Middle frontal gyrus (tissue), 1 donor: Measurements from ENCODE around the gene VWA2.

Experiments used
- DNase-seq: peaks from one replicate; pipeline ENCODE4 v3.0.0-alpha.2; 2015; ENCODE audit warnings: low spot score; ENCODE audit errors: extremely low spot score

The VWA2 gene

DNA sequence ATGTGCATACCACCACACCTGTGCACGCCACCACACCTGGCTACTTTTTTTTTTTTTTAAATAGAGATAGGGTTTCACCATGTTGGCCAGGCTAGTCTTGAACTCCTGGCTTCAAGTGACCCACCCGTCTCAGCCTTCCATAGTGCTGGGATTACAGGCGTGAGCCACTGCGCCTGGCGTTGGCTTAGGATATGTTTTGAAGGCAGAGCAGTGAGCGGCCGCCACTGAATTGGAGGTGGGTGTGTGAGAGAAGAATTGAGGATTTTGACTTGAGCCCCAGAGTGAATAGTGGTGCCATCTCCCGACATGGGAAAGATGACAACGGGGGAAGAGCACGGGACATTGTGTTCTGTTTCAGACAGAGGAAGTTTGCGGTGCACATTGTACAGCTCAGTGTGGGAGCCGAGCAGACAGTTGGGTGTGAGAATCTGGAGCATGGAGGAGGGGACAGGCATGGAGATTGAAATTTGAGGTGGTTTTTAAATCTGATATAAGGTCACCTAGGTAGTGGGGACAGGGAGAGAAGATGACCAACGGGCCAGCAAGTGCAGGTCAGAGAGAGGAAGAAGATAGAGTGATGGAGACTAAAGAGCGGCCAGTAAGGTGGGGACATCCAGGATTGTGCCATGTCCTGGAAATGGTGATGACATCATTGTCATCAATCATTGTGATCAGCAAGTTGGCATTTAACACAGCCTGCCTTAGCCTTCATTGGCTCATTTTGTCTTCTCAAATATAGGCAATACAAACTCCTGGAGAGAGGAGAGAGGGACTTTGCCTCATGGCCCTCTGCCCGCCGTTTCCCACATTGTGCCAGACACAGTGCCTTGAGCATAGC is 35.8 kb downstream of the VWA2 start:
- DNase-seq: no peak

DNA sequence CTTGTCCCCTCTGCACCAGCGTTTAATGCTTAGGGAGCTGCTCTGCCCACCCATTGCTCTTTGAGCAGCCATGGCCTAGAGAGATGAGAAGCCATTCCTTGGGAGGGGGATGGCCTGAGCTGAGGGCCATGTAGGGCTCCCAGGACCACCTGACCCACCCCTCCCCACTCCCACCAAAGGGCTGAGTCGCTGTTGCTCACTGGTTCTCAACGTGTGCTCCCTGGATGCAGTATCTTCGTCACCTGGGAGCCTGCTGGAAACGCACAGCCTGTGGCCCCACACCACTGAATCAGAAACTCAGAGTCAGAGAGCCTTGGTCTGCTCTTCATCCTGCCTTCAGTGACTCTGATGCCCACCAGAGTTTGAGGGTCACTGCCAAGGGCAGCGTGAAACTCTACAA is 37.0 kb downstream of the VWA2 start:
- DNase-seq: no peak

DNA sequence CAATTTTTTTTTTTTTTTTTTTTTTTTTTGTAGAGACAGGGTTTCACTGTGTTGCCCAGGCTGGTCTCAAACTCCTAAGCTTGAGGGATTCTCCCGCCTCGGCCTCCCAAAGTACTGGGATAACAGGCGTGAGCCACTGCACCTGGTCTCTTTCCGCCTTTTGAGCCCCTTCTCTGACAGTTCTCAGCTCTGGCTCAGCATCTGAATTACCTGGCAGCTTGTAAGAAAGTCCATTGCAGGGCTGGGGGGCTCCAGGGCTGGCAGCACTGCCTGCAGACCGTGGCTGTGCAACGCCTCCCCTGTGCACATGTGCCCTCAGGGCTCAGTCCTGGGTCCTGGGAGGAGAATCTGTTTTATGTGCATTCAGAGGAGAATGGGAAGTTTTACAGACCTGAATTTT is 37.6 kb downstream of the VWA2 start:
- DNase-seq: no peak

DNA sequence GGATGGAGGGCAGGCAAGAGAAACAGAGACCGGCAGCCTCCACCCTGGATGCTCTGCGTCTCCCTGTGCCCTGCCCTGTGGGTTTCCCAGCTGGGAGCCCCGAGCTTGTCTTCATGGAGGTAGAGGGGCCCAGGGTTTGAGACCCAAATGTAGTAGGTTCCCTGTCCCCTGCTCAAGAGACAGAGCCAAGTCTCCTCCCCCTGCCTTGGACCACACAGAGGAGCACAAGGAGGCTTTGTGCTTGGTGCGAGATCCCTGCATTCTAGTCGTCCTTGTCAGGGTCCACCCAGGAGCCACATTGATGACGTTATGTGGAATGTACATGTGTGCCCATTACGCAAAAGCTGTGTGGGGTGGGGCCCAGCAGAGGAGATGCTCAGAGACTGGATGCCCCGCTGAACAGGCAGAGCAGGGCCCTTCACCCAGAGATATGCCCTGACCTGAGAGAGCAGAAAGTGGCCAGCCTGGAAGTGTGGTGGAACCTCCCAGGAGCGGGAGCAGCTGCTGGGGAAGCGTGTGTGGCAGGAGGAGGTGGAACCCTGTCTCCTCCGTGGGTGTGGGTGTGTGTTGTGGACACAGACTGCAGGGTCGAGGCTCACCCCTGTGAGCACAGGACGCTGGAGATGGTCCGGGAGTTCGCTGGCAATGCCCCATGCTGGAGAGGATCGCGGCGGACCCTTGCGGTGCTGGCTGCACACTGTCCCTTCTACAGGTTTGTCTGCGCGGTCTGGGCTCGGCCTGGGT is 39.3 kb downstream of the VWA2 start:
- DNase-seq: no peak

DNA sequence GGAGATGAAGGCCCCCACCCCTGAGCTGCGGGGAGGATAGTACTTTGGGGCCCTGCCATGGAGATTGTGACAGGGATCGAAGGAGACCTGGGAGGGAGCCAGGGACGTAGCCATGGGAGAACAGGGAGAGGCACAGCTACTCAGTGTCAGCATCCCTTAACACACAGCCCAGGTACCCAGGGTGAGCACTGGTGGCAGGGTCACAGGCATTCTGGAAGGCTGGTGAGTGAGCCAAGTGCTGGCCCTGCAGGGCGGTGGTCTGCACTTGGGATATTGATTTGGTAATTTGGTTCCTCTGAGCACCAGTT is 39.8 kb downstream of the VWA2 start:
- no peak for DNase-seq

DNA sequence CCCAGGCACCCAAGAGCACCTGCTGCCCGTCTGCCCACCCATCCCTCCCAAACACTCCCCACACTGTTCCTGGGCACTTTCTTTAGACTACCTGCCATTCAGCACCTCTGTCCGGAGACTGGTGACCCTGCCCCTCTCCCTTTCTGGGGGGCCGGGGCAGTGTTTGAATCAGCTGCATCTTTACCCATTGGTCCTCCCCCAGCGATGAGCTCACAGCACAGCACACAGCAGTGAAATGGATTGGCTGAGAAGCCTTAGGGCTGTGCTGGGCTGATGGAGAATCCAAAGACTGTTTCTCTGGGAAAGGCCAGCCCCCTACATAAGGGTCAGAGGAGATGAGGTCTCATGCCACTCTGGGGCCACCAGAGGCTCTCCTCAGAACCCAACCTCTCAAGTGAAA is 40.2 kb downstream of the VWA2 start:
- DNase-seq: no peak

DNA sequence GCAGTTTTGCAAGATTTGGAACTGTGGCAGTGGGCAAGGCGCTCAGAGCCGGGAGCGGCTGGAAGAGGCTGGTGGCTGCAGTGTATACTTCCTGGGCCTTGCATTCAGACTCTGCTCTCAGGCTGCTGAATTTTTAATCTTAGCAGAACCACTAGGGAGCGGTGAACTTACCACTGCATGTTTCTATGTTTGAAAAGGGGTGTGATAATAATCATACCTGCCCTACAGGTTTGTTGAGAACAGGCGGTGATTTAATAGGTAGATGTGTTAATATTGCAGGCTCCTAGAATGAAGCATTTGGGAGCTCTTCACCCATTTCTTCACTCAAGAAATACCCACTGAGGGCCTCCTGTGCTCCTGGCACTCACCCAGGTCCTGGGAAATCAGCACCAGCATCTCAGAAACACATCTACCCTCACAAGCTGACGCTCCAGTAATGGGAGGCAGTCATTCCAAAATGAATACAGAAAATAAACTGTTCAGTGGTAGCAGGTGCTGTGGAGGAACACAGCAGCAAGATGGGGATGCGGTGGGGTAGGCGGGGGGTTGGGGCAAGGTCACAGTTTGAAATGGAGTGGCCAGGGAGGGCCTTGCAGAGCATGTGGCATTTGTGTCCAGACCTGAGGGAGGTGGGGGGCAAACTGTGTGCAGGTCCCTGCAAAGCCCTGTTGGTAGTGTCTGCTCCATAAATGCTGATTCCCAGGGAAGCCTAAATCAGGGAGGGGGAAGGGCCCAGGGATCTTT is 41.0 kb downstream of the VWA2 start:
- no peak for DNase-seq

DNA sequence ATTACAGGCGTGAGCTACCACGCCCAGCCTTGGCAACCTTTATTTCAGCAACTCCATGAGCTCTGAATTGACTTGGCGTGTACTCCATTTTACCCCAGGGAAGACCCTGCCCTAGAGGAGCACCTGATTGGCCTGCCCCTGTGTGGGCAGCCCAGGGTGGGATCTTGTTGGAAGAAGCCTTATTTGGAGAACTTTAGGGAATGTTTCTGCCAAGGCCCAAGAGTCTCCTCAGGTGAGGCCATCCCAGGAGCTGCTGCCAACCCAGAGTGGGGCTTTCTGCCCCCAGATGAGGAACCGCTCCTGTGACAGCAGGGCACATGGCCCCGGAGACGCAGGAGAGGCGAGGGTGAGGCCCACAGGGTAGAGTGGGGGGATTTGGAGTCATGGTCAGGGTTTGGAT is 42.0 kb downstream of the VWA2 start:
- no peak for DNase-seq

DNA sequence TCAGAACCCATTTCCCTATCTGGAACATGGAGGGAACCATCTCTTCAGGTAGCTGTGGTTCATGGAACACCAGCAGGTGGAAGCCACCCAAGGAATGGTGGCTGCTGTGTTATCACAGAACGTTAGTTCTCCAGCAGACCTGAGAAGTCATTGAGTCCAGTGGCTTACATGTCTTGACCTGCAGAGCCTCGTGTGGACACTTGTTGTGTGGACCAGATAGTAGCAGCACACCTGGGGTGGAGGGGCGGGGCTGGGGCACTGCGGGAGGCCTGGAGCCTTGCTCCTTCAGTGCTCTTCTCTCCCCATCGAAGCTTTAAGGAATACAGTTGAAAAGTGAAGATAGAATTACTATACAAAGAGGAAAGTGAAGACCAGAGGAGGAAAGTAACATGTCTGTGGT is 42.4 kb downstream of the VWA2 start:
- DNase-seq: no peak

DNA sequence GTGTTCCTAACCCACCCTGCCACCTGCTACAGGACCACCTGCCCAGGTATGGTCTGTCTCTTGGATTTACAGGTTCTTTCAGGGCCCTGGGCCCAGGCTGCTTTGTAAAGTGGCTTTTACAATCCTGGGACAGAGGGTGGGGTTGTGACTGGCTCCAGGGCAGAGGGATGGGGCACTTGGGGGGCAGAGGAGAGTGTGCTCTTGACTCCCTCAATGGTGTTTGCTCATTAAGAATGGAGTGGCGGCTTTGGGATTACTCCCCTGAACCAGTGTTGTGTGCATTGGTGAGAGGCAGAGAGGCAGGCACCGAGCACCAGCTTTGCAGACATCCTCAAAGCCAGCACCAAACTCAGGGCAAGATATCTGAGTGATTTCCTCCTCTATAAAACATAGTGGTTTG is 43.5 kb downstream of the VWA2 start:
- DNase-seq: no peak

DNA sequence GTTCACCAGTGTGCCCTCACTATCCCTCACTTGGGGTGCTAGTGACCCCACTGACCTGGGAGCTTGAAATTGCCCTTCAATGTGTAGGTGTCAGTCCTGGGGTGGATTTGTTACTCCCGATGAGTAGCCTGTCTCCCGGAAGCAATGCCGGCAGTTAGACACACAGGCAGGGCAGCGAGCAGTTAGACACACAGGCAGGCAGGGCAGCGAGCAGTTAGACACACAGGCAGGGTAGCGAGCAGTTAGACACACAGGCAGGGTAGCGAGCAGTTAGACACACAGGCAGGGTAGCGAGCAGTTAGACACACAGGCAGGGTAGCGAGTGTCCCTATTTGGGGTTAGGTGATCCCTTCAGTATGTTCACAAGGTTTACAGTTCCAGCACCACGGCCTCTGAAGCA is 44.0 kb downstream of the VWA2 start:
- DNase-seq: no peak

DNA sequence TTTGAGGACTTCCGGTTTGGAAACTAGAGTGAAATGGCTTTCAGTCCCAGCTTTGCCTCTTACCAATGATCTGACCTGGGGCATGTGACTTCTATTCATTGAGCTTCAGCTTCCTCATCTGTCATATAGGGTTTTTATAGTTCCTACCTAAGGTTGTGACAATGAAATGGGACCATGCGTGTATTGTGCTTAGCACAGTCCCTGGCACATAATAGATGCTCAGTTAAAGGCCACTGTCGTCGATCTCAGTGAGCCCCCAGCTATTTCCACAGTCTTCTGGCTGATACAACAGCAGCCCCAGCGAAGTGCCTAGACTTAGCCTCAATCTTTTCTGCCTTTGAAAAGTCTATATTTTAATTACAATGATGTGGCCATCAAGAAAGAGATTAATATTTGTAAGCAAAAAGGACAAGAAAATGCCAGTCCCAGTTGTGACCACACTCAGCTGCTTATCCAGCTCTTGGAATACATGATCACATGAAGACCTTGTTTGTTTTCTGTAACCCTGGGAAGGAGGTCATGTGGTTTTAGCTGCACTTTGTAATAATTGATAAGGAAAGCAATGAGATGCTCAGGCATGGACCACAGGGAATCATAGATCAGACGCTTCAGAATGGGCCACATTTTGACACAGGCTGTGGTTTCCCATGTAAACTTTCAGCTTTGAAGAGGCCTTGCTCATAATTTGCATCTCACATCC is 44.6 kb downstream of the VWA2 start:
- no peak for DNase-seq

DNA sequence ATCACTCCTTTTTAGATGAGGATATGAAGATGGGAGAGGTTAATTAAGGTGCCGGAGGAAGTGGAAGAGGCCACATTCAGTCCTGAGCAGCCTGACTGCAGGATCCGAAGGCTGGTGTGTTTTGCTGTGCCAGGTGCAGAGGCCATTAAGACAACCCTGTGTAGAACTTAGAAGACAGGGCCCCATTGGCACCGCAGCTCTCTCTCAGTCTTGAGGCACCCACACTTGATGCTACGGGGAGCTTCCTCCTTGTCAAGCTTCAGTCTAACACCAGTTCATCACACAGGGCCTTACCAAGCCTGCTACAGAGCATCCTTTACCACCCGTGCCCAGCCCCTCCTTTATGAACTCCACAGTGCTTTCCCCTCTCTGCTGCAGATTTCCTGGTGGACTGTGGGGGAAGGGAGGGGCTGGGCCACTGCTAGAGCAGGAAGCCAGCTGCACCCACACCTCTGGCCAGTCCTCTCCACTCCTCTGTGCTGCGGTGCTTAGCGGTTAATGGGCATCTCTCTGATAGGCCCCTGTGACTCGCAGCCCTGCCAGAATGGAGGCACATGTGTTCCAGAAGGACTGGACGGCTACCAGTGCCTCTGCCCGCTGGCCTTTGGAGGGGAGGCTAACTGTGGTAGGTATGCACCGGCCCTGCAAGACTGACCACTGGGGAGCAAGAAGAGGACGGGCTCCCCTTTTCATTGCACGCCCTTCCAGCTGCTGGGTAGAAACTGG is 45.5 kb downstream of the VWA2 start:
- DNase-seq: no peak

DNA sequence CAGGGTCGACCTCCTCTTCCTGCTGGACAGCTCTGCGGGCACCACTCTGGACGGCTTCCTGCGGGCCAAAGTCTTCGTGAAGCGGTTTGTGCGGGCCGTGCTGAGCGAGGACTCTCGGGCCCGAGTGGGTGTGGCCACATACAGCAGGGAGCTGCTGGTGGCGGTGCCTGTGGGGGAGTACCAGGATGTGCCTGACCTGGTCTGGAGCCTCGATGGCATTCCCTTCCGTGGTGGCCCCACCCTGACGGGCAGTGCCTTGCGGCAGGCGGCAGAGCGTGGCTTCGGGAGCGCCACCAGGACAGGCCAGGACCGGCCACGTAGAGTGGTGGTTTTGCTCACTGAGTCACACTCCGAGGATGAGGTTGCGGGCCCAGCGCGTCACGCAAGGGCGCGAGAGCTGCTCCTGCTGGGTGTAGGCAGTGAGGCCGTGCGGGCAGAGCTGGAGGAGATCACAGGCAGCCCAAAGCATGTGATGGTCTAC is 46.9 kb downstream of the VWA2 start:
- no peak for DNase-seq

DNA sequence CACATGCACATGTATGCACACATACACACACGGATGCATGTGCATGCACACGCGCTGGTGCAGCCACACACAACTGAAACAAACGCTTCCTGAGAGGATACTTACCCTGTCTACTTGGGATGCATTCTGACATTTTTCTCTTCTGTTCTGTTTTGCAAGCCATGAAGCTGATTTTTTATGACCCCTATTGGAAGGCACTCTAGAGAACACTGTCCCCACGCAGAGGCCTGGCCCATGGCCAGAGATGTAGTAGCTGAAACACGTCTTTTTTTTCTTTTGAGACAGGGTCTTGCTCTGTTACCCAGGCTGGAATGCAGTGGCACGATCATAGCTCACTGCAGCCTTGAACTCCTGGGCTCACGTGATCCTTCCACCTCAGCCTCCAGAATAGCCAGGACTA is 47.9 kb downstream of the VWA2 start:
- DNase-seq: no peak

DNA sequence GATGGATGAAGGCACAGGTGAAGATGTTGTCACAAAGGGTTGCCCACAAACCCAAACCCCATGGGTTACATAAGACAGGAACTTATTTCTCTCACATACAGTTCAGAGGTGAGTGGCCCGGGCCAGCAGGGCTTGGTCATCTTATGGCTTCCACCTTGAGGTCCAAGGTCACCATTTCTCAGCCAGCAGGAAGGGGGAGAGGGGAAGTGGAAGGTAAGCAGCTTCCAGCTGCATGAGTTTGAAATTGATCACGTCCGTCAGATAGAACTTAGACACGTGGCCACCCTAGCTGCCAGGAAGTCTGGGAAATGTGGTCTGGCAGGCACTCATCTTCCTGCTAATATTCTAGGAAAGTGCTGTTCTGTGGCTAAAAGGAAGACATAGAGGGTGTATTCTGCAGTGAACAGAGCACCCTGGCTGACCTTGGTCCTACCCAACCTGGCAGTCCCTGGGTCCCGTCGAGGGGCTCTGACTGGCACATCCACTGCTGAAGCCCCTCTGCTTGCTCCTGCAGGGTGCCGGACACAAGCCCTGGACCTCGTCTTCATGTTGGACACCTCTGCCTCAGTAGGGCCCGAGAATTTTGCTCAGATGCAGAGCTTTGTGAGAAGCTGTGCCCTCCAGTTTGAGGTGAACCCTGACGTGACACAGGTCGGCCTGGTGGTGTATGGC is 49.5 kb downstream of the VWA2 start:
- no peak for DNase-seq

DNA sequence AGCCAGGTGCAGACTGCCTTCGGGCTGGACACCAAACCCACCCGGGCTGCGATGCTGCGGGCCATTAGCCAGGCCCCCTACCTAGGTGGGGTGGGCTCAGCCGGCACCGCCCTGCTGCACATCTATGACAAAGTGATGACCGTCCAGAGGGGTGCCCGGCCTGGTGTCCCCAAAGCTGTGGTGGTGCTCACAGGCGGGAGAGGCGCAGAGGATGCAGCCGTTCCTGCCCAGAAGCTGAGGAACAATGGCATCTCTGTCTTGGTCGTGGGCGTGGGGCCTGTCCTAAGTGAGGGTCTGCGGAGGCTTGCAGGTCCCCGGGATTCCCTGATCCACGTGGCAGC is 50.0 kb downstream of the VWA2 start:
- no peak for DNase-seq

DNA sequence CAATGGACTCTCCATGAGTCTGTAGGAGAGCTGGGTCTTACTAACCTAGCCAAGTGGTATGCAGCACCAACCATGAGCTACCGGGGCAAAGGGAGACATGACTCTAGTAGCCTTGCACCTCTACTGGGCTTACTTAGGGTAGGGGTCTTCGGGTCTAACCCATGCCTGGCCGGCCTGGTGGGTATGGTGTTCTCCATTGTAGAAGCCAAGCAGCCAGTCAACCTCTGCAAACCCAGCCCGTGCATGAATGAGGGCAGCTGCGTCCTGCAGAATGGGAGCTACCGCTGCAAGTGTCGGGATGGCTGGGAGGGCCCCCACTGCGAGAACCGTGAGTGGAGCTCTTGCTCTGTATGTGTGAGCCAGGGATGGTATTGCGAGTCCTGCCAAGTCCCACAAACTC is 51.0 kb downstream of the VWA2 start:
- no peak for DNase-seq

DNA sequence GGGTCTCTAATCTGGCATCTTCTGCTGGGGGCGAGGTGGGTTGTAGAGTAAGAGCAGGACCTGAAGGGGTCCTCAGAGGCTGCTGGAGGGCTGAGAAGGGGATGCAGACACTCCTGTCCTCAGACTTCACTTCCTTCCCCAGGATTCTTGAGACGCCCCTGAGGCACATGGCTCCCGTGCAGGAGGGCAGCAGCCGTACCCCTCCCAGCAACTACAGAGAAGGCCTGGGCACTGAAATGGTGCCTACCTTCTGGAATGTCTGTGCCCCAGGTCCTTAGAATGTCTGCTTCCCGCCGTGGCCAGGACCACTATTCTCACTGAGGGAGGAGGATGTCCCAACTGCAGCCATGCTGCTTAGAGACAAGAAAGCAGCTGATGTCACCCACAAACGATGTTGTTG is 52.0 kb downstream of the VWA2 start:
- no peak for DNase-seq

DNA sequence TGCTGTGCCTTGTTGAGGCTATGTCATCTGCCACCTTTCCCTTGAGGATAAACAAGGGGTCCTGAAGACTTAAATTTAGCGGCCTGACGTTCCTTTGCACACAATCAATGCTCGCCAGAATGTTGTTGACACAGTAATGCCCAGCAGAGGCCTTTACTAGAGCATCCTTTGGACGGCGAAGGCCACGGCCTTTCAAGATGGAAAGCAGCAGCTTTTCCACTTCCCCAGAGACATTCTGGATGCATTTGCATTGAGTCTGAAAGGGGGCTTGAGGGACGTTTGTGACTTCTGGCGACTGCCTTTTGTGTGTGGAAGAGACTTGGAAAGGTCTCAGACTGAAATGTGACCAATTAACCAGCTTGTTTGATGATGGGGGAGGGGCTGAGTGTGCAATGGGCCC is 52.5 kb downstream of the VWA2 start:
- DNase-seq: no peak

DNA sequence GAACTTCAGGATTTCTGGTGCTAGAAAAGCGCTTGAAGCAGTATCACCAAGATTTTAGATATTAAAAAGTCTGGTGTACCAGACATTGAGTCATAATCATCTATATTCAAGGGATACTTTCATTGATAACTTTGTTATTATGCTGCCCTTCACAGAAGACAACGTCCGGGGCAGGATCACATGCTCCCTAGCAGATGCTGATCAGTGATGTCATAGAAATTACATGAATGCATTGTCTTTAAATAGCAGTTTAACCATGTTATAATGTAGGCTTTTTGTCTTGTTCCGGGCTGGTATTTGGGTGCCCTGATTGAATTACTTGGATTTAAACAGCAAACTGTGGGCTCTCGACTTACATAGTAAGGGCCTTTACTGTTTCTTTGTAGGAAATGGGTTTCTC is 54.0 kb downstream of the VWA2 start:
- DNase-seq: no peak
